Adrenal gland (tissue), 5 donors: ENCODE results near the gene INPP4A.

Experiments
- POLR2A ChIP-seq, 2 donors: fragments of 450-650 bp; IDR thresholded peaks; one replicate each; pipeline ENCODE4 v1.6.1; 2017; ENCODE audit warnings: antibody characterized with exemption in 2 of 2, mild to moderate bottlenecking in 2 of 2, moderate library complexity in 1 of 2
- TF ChIP-seq, protein P1 (sequence below), 6 experiments: fragments of 450-650 bp in 4 of 6; fragments of 200-600 bp in 2 of 6; sonication (generic) in 1 of 6; IDR thresholded peaks; 1 replicate in 5 of 6; 2 replicates in 1 of 6; pipeline versions ENCODE4 v1.5.1 to v1.8.0; 2016 to 2021; ENCODE audit warnings: antibody characterized with exemption in 6 of 6, mild to moderate bottlenecking in 2 of 6, moderate library complexity in 1 of 6
- donor health status: DM: no; HTN: no; CAD: no.

DNA sequence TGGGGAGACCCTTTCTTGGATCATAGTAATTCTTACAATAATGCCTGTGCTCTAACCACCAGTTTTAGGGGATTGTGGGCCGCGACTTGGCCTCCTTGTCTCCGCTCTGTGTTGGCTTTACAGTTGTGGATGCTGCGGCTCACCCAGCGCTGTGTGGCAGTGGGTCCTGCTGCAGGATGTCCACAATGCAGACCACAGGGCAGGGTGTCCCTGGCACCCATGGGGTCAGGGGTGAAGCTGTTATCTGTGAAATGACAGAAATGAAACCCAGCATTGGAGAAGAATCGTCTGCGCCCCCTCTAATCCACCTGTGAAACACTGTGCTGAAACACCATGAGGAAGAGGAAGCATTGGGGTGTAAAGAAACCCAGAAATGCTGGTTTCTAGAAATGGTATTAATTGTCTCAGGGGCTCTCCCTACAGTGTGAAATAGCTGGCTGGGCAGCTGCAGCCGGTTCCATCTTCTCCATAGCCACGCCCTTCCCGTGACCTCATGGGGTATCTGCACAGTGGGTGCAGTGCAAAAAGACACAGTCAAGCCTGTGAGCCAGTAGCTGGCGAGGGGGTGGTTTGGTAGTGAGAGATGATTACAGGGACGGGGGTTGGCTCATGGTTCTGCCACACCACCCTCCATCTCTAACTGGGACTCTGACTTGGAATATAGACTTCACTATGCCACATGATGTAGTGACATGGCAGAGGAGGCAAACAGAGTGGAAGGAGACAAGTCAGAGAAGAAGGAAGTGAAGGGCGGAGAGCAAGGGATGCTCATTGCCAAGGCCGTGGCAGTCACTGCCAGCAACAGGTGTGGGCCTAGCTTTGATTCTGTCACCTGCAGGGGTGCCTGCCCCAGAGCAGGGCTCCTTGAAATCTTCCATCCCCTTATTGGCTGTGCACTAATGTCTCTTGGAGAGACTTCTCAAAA lies 16.2 kb downstream of the INPP4A start:
- TF ChIP-seq POLR2A (IDR thresholded peaks at IDR 0.05), result no peak
- TF ChIP-seq, protein P1, sequence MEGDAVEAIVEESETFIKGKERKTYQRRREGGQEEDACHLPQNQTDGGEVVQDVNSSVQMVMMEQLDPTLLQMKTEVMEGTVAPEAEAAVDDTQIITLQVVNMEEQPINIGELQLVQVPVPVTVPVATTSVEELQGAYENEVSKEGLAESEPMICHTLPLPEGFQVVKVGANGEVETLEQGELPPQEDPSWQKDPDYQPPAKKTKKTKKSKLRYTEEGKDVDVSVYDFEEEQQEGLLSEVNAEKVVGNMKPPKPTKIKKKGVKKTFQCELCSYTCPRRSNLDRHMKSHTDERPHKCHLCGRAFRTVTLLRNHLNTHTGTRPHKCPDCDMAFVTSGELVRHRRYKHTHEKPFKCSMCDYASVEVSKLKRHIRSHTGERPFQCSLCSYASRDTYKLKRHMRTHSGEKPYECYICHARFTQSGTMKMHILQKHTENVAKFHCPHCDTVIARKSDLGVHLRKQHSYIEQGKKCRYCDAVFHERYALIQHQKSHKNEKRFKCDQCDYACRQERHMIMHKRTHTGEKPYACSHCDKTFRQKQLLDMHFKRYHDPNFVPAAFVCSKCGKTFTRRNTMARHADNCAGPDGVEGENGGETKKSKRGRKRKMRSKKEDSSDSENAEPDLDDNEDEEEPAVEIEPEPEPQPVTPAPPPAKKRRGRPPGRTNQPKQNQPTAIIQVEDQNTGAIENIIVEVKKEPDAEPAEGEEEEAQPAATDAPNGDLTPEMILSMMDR (IDR thresholded peaks at IDR 0.05), result no peak
